GM10847 (cell line): ENCODE results near the gene IL15RA.

Experiments
- POLR2A ChIP-seq: IDR thresholded peaks from 2 replicates; pipeline ENCODE4 v1.6.1; 2011; ENCODE audit not compliant: insufficient read length; ENCODE audit errors: extremely low read depth

The IL15RA gene

DNA sequence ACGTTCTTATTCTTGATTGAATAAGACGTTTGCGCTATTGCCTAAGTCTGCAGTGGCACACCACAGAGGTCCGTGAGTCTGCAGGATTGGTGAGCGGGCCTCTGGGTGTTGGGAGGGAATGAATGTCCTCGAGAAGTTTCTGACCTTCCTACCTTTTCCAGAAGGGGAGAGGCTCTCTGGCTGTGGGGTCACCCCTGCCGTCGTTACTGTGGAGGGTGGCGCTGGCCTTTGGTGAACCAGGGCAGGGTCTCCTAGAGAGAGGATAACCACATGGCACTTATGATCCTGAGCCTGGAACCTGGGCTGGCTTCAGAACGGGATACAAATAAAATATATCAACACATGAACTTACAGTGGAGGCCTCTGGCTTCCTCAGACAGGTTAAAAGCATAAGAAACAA lies 13.8 kb downstream of the IL15RA start:
- TF ChIP-seq POLR2A: no peak

DNA sequence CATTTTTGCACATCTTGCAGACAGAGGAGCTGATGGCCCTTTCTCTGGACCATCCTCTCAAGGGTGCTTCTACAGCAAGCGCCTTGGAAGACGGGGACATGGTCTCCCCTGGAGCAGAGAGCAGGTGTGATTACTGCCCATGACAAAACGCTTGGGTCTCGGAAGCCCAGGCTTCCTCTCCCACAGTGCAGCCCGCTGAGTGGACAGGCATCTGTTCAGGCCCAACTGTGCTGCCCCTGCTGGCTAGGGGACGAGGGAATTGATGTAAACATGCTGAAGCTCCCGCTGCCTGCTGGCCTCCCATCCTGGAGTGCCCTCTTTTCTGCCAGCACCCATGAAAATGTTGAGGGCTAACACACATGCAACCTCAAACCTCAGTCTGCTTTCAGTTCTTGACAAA lies 14.3 kb downstream of the IL15RA start:
- no peak for TF ChIP-seq POLR2A

DNA sequence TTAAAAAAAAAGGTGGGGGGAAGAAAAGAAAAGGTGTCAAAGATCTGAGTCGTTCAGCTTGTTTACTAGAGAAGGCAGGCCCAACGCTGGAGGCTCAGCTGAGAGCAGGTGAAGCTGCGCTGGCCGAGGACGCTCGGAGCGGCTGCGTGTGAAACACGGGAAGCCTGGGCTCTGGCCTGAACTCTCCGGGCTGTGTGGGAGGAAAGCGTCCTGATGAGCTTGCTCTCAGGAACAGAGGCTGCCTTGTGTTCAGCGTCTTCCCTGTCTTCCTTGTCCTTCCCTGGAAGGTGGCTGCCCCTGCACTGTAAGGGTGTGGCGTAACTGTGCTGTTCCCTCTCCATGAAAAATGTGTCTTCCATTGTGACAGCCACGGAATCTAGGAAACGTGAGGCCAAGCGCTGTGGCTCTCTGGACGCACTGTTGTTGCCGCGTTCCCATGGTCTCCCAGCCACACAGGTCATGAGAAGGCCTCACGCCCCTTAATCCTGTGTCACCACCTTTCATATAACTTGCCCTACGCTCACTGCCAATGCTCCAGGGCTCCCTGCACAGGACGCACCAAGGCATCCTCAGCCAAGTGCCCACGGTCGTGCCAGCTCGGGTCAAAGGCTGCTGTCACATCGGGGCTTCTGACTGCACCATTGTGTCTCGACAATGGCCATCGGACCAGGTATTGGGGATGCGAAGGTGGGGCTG lies 15.8 kb downstream of the IL15RA start:
- TF ChIP-seq POLR2A: no peak

DNA sequence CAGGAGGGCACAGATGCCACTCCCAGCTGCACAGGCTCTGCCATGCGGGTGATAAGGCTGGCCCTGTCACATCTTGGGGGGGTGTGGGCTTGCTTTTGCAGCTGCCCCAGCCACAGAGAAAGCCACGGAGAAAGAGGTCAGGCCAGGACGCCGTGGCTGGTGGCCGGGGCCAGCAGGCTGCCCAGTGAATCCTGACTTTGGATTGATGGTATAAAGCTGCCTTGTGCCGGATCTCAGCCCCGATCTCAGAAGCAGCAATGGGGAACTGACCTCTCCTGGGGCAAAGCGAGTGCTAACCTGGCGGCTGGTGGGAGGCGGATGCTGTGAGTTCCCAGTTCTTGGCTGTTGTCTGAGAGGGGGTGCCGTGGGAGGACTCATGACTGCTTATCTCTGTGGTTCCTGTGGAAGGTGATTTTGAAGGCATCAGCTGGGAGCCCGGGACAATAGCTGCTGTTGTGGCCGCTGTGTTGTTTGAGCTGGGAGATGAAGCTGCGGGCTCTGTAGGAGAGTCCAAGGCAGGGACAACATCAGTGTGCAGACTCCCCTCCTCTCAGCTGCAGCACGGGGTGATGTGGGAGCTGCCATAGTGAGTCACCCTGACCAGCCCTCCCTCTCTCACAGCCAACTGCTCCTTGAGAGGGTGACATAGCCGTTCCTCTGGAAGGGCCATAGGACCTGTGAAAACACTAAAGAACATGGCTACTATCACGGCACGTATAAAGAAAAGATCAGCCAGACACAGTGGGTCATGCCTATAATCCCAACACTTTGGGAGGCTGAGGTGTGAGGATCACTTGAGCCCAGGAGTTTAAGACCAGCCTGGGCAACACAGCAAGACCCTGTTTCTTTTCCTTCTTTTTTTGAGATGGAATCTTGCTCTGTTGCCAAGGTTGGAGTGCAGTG lies 17.0 kb downstream of the IL15RA start:
- TF ChIP-seq POLR2A: no peak

DNA sequence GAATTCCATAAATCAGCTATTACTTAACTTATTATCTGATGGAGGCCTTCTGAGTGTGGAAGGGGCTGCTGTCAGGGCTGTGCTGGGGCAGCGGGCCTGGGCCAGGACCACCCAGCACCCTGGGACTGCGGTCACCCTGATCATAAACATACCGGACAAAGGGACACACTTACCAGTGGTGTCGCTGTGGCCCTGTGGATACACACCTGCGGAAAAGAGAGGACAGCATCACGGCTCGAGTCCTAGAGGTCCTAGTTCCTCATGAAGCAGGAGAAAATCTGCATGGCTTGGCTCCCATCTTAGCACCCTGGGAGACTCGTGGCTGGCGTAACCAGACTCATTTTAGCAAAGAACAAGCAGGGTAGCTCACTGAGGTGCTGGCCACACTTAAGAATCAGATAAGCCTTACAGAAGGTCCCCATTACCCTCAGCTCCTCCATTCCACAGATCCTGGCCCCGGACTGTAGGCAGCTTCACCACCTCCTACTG lies 17.7 kb downstream of the IL15RA start:
- TF ChIP-seq POLR2A: no peak

DNA sequence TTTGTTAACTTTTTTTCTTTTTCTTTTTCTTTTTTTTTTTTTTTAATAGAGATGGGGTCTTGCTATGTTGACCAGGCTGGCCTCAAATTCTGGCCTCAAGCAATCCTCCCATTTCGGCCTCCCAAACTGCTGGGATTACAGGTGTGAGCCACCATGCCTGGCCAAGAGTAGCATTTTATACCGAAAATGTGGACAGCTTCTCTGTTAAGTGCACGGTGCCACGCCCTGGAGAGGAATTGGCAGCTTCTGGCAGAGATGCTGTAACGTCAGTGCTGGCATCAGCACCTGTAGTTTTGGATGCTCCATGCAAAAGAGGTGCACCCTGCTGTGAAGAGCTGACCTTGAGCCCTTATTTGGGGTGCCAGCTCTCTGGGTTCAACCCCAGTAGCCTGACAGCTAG lies 18.2 kb downstream of the IL15RA start:
- TF ChIP-seq POLR2A: no peak

DNA sequence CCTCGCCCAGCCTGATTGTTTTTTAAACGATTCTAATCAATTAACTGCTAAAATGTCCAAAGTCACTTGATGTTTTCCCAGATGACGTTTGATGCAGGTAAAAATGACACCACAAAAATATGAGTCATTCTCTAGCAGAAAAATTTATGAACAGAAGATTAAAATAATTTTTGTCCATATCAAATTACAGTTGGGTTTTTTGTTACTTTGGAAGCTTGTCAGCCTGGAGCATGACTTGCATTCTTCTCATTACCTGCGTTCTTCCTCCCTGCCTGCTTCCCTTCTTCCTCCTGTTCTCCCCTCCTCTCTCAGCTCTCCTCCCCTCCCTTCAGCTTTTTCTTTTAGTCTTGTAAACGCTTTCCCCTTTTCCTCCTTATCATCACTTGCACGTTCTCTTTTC lies 18.7 kb downstream of the IL15RA start:
- TF ChIP-seq POLR2A: no peak

DNA sequence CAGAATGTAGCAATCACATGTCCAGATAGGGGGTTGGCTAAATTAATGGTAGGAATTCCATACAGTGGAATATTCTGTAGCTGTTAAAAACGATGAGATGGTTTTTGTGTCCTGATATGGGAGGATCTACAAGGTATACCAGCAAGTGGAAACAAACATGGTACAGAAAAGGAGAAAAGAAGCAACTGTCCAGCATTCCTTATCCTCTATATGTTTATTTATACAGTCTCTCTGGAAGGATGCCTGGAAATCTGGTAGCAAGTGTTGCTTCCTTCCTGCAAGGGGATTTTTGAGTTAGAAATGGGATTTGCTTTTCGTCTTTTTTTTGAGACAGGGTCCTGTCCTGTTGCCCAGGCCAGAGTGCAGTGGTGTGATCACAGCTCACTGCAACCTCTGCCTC lies 19.3 kb downstream of the IL15RA start:
- TF ChIP-seq POLR2A: no peak

DNA sequence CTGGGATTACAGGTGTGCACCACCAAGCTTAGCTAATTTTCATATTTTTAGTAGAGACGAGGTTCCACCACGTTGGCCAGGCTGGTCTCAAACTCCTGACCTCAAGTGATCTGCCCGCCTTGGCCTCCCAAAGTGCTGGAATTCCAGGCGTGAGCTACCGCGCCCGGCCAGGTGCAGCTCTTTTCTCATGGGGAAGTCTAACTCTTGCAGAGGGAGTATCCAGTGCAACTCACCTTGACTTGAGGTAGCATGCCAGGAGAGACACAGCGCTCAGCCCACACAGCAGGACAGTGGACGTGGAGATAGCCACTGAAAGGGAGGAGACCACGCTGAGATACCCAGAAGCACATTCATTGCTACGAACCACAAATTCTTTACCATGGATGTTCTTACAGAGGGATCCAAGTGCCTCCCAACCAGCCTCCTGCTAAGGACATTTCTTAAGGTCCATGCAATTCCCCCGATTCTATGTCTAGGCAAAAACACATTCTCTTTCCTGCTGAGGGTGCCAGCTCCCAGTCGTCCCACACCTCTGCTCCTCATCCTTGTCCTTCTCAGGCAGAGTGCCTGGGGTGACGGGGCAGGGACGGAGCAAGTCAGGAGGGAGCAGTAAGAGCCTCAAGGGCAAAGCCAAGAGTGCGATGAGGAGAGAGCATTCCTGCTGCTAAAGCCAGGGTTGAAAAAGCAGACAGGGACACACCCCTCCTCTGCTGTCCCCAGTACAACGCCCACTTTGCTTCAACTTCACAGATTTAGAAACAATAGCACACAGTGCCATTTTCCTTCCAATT lies 21.0 kb downstream of the IL15RA start:
- TF ChIP-seq POLR2A: no peak

DNA sequence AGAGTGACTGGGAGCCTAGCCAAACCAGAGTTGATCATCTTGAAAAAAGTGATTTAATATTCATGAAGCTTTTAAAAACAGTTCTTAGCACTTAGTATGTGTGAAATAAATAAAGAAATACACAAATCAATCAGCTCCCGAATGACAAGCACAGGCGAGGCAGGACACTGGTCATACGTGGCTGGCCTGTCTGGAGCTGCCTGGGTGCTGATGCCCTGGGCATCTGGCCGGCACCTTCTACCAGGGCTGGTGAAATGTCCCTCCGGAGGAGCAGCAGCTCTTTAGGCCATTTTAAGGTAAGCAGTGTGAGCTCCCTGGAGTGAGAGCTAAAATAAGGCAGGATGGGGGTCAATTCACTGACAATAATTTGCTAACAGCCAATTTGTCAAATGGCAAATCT lies 23.7 kb downstream of the IL15RA start:
- TF ChIP-seq POLR2A: no peak

DNA sequence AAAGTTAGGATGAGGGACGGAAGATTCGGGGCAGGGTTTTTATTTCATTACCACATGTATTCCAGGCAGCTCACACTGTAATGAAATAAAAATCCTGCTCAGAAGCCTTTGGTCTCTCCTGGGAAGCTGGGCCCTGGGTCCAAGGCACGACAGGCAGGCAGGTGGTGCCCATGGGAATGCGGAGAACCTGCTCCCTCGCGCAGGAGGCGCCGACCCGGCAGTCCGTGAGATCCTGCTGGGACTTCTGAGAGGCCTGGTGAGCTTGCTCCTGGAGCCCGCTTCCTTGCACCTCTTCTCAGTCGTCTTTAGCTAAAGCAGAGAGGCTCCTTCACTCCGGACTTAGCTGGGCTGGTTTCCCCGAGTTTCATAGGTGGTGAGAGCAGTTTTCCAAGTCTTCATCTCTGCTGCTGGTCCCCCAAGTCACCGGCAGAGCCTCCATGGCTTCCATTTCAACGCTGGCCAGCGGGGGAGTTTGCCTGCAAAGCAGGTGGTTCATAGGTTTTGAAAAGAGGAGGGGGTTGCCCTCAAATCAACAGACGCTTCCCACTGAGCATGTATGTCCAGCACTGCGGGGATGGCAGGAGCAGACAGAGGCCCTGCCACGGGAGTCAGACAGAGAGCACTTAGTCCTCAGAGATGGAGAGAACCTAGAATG lies 24.5 kb downstream of the IL15RA start:
- TF ChIP-seq POLR2A: no peak

DNA sequence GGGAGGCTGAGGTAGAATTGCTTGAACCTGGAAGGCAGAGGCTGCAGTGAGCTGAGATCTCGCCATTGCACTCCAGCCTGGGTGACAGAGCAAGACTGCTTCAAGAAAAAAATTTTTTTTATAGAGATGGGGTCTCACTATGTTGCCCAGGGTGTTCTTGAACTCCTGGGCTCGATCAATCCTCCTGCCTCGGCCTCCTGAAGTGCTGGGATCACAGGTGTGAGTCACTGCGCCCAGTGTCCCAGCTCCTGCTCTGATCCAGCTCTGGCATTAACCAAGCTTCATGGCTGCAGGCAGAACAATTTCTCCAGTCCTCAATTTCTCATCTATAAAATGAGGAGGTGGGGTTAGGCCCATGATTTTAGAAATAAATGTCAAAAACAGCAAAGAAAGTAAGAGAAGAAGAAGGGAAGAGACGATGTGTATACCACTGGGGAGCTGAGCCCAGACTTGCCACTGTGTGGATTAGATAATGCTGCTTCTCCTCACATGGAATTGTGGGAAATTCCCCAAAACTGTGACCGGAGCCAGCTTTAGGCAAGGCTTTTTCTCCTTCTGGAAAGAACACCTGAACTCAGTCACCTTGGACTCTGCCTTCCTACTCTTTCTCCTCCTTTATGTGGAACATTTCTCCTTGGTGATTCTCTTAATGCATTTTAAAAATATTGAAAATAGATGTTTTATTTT lies 25.5 kb downstream of the IL15RA start:
- TF ChIP-seq POLR2A: no peak

DNA sequence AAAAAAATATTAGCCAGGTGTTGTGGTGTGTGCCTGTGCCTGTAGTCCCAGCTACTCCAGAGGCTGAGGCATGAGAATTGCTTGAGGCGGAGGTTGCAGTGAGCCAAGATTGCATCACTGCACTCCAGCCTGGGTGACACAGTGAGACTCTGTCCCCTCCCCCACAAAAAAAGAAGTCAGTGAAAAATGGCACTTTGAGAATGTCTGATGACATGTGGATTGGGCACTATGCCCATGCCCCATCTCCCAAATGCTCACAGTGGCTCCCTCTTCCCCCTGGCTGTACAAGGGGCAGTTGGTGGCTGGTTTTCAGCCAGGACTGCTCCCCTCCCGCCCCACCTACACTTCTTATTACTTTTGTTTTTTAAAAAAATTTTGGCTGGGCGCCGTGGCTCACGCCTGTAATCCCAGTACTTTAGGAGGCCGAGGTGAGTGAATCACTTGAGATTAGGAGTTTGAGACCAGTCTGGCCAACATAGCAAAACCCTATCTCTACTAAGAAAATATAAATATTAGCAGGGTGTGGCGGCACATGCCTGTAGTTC lies 26.1 kb downstream of the IL15RA start:
- no peak for TF ChIP-seq POLR2A
